Smooth muscle cell (in vitro differentiated cells): ENCODE data around the gene GDAP2. TPM values are rescaled to one million over a fixed set of nuclear protein-coding genes. Genes with fewer than 3 reads are reported as not detected.

Experiments
- DNase-seq: peaks from one replicate; lab custom pipeline; 2025; ENCODE audit not compliant: unreplicated experiment; lab: John Stamatoyannopoulos, UW
- H2AFZ ChIP-seq: fragments of 200-600 bp; sonication (generic); 2 replicates; pipeline ENCODE4 v1.6.0; 2016; ENCODE audit warnings: antibody characterized with exemption, low read depth, mild to moderate bottlenecking
- H3F3A ChIP-seq: fragments of 200-600 bp; sonication (generic); 2 replicates; pipeline ENCODE4 v1.6.0; 2017; ENCODE audit warnings: antibody characterized with exemption, low read depth
- H3K27ac ChIP-seq: fragments of 200-600 bp; sonication (generic); 2 replicates; pipeline ENCODE4 v1.5.1; 2016; ENCODE audit warnings: low read depth, mild to moderate bottlenecking
- H3K27me3 ChIP-seq: fragments of 200-600 bp; sonication (generic); 2 replicates; pipeline ENCODE4 v1.6.1; 2016; ENCODE audit warnings: low read depth, mild to moderate bottlenecking
- H3K36me3 ChIP-seq: fragments of 200-600 bp; sonication (generic); 2 replicates; pipeline ENCODE4 v1.5.1; 2016; ENCODE audit warnings: low read depth
- H3K4me1 ChIP-seq: fragments of 200-600 bp; sonication (generic); 2 replicates; pipeline ENCODE4 v1.5.1; 2016; ENCODE audit warnings: low read depth
- H3K4me2 ChIP-seq: fragments of 200-600 bp; sonication (generic); 2 replicates; pipeline ENCODE4 v1.6.0; 2016; ENCODE audit warnings: mild to moderate bottlenecking
- H3K4me3 ChIP-seq: fragments of 200-600 bp; sonication (generic); 2 replicates; pipeline ENCODE4 v1.5.1; 2016; ENCODE audit warnings: mild to moderate bottlenecking
- H3K79me2 ChIP-seq: fragments of 200-600 bp; sonication (generic); 2 replicates; pipeline ENCODE4 v1.6.0; 2016; ENCODE audit warnings: low read depth, mild to moderate bottlenecking
- H3K9ac ChIP-seq: fragments of 200-600 bp; sonication (generic); 2 replicates; pipeline ENCODE4 v1.6.0; 2016; ENCODE audit warnings: low read depth
- H3K9me3 ChIP-seq: fragments of 200-600 bp; sonication (generic); replicated peaks from 2 replicates; pipeline ENCODE4 v1.5.1; 2016; ENCODE audit warnings: low read depth
- H4K20me1 ChIP-seq: fragments of 200-600 bp; sonication (generic); 2 replicates; pipeline ENCODE4 v1.6.0; 2016; ENCODE audit warnings: low read depth
- CTCF ChIP-seq: fragments of 200-600 bp; sonication (generic); IDR thresholded peaks from 2 replicates; pipeline ENCODE4 v1.5.1; 2017; ENCODE audit warnings: borderline replicate concordance, mild to moderate bottlenecking, antibody characterized with exemption; ENCODE audit not compliant: insufficient read depth, poor library complexity, severe bottlenecking
- WGBS: methylation state at CpG from one replicate; pipeline ENCODE4 v1.1.7; 2016; ENCODE audit warnings: low lambda C conversion rate; 5-methylcytosine and 5-hydroxymethylcytosine counted together
- polyA plus RNA-seq: library from polyadenylated mRNA; unstranded; fragments of >200 nt; fragmentation: Nextera tagmentation; extraction: Ambion mirVana; gene quantifications from 2 replicates; pipeline ENCODE4 v1.2.1, GENCODE V29; 2016
- total RNA-seq: library from RNA; depleted of rRNA; stranded (reverse); fragments of >200 nt; gene quantifications from 2 replicates; pipeline ENCODE4 v1.2.3, GENCODE V29; 2014

Gene GDAP2
- total and polyA plus RNA-seq, 2 experiments from 2014 or later, result 10.5 to 30.1 TPM

GRCh38 chr1:117892512-117892911 lies 36.9 kb downstream of the GDAP2 start:
- Histone ChIP-seq H3K9ac (no peak overlapping the region), H3K4me3 (no peak overlapping the region), H3K9me3 (no peaks in the 10 kb centered on the region), H3K27me3 (no peaks in the 10 kb centered on the region), H3K27ac (no peak overlapping the region), H3K79me2 (no peaks in the 10 kb centered on the region), H3K4me1 (no peaks in the 10 kb centered on the region), H3F3A (peaks cover 5% of the 10 kb centered on the region), H3K36me3 (peaks cover 11% of the 10 kb centered on the region), H3K4me2 (no peak overlapping the region), H2AFZ (no peak overlapping the region), H4K20me1 (no peaks in the 10 kb centered on the region)
- 98% methylated on average over 2 of the region's 2 CpGs for WGBS
- no peak for DNase-seq
- TF ChIP-seq CTCF, result no peak

- H3K36me3 ChIP-seq, result no peaks in the 10 kb centered on the region
- H3K4me1 ChIP-seq, result no peaks in the 10 kb centered on the region
- H3K27me3 ChIP-seq, result no peaks in the 10 kb centered on the region
- H3K27ac ChIP-seq, result no peak overlapping the region
- no peak overlapping the region for H3K4me2 ChIP-seq
- WGBS, result 98% methylated on average over 2 of the region's 2 CpGs
- no peak overlapping the region for H2AFZ ChIP-seq
- H4K20me1 ChIP-seq, result no peaks in the 10 kb centered on the region
- H3K9me3 ChIP-seq, result no peaks in the 10 kb centered on the region
- no peaks in the 10 kb centered on the region for H3F3A ChIP-seq
- no peaks in the 10 kb centered on the region for H3K79me2 ChIP-seq
- no peak overlapping the region for H3K9ac ChIP-seq
- no peak for TF ChIP-seq CTCF
- no peak for DNase-seq
- H3K4me3 ChIP-seq, result no peak overlapping the region
Observed at GRCh38 chr1:117890452-117890851, 39.0 kb downstream of the GDAP2 start.

GRCh38 chr1:117886101-117886795 lies 43.2 kb downstream of the GDAP2 start:
- no peak overlapping the region for H3K4me2 ChIP-seq
- H3K4me1 ChIP-seq, result no peaks in the 10 kb centered on the region
- peaks cover 8% of the 10 kb centered on the region for H3K36me3 ChIP-seq
- H3K27me3 ChIP-seq, result no peaks in the 10 kb centered on the region
- no peaks in the 10 kb centered on the region for H4K20me1 ChIP-seq
- no peak overlapping the region for H2AFZ ChIP-seq
- no peaks in the 10 kb centered on the region for H3F3A ChIP-seq
- H3K79me2 ChIP-seq, result no peaks in the 10 kb centered on the region
- no peak overlapping the region for H3K27ac ChIP-seq
- no peak overlapping the region for H3K9ac ChIP-seq
- no peak overlapping the region for H3K4me3 ChIP-seq
- no peaks in the 10 kb centered on the region for H3K9me3 ChIP-seq
- TF ChIP-seq CTCF, result no peak
- WGBS, result 87% methylated on average over 2 of the region's 2 CpGs
- DNase-seq, result no peak

- Histone ChIP-seq H4K20me1 (no peaks in the 10 kb centered on the region), H3K4me3 (no peak overlapping the region), H3K27ac (no peak overlapping the region), H3K9ac (no peak overlapping the region), H3F3A (no peaks in the 10 kb centered on the region), H3K27me3 (no peaks in the 10 kb centered on the region), H3K4me1 (no peaks in the 10 kb centered on the region), H2AFZ (no peak overlapping the region), H3K36me3 (peaks cover 11% of the 10 kb centered on the region), H3K79me2 (no peaks in the 10 kb centered on the region), H3K9me3 (no peaks in the 10 kb centered on the region), H3K4me2 (no peak overlapping the region)
- TF ChIP-seq CTCF, result no peak
- DNase-seq, result no peak
- 100% methylated on average over 1 of the region's 1 CpG for WGBS
Observed at GRCh38 chr1:117883616-117884015, 45.8 kb downstream of the GDAP2 start.
